Body of pancreas (tissue), 4 donors: ENCODE results near the gene ARFGEF2. TPM values are rescaled to one million over a fixed set of nuclear protein-coding genes. Genes with fewer than 3 reads are reported as not detected.
A peak's percentile ranks its signal among the peaks of the same experiment; 100 is the strongest.

ENCODE experiments used
- ATAC-seq: fragments of 150-250 bp; one replicate; pipeline ENCODE4 v1.9.1; 2016
- DNase-seq, 4 donors: peaks; one replicate each; pipeline ENCODE4 v3.0.0-alpha.2; 2019
- H3K27ac ChIP-seq, 4 donors: fragments of 200-600 bp; sonication (generic); 1 replicate in 3 of 4; 2 replicates in 1 of 4; pipeline versions ENCODE4 v1.5.1 to v1.6.1; 2016 to 2019; ENCODE audit warnings: mild to moderate bottlenecking in 1 of 4, mixed read lengths in 1 of 4, moderate library complexity in 1 of 4
- H3K27me3 ChIP-seq, 2 donors: fragments of 200-600 bp; sonication (generic); one replicate each; pipeline ENCODE4 v1.6.0; 2016; ENCODE audit warnings: mild to moderate bottlenecking in 1 of 2
- H3K36me3 ChIP-seq, 2 donors: fragments of 200-600 bp; sonication (generic); replicated peaks in 1 of 2; 2 replicates each; pipeline ENCODE4 v1.5.1; 2016; ENCODE audit warnings: low read depth in 2 of 2; ENCODE audit not compliant: insufficient read depth in 1 of 2
- H3K4me1 ChIP-seq: fragments of 200-600 bp; sonication (generic); one replicate; pipeline ENCODE4 v1.6.0; 2016
- H3K4me3 ChIP-seq, 2 donors: fragments of 200-600 bp; sonication (generic); 1 replicate in 1 of 2; 2 replicates in 1 of 2; pipeline ENCODE4 v1.5.1; 2016 to 2019
- H3K9me3 ChIP-seq, 3 donors: fragments of 200-600 bp; sonication (generic); 1 replicate in 2 of 3; 2 replicates in 1 of 3; pipeline ENCODE4 v1.5.1; 2016
- POLR2A ChIP-seq, 3 donors: fragments of 450-650 bp; IDR thresholded peaks; one replicate each; pipeline ENCODE4 v1.6.1; 2016; ENCODE audit warnings: antibody characterized with exemption in 3 of 3, mild to moderate bottlenecking in 2 of 3
- WGBS, 2 donors: methylation state at CpG; one replicate each; pipeline ENCODE4 v1.1.5; 2017; 5-methylcytosine and 5-hydroxymethylcytosine counted together
- intact Hi-C: fragments of 100-400 bp; cut with DNase I; formaldehyde crosslinking; loops from one replicate; pipeline ENCODE4 v1.15.1; 2023
- total RNA-seq, 2 donors: library from RNA; depleted of rRNA; stranded (reverse); fragments of >200 nt; gene quantifications; one replicate each; pipeline ENCODE4 v1.1.0, GENCODE V29; 2016
- TF ChIP-seq, protein P1 (sequence below), 7 experiments: fragments of 450-650 bp in 4 of 7; fragments of 200-600 bp in 3 of 7; sonication (generic) in 3 of 7; IDR thresholded peaks; one replicate each; pipeline ENCODE4 v1.5.1; 2016 to 2019; ENCODE audit warnings: antibody characterized with exemption in 7 of 7

The ARFGEF2 gene
- total RNA-seq, 2 donors from 2014 or later: 17.5 to 26.5 TPM

DNA sequence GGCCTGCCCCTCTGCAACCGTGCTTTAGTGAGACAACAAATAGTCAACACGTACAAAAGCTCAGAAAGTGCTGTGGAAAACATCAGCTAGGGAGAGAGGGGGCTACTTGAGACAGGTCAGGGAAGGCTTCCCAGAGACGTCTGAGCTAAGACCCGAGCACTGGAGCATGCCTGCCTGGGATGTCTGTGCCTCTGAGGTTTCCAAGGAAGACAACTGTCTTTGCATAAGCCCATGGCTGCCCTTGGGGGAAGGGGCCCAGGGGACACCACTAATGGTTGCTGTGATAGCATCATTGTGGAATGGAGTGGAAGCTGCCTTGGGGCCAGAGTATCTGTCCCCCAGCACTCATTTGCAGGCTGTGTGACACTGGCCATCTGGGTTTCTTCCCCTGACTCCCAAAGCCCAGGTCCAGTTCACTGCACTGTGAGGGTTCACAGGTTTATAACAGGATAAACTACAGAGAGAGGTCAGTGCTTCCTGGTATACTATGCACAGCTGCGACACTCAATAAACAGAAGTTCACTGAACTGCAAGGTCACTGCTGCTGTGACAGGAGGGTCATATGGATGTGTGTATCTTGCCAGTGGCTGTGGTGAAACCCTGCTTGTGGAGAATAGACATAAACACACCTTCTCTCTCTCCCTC, 1.5 kb upstream of the ARFGEF2 start:
- no peaks in the 10 kb centered on the region for H3K36me3 ChIP-seq
- WGBS, 2 donors: 70 to 88% methylated on average over 4 to 5 of the region's 5 CpGs
- peak in 1 of 4 donors; percentile 22 for DNase-seq
- no peak overlapping the region for H3K4me3 ChIP-seq
- intact Hi-C loops: no loop called here
- TF ChIP-seq POLR2A (IDR thresholded peaks at IDR 0.05): no peak
- TF ChIP-seq, protein P1, sequence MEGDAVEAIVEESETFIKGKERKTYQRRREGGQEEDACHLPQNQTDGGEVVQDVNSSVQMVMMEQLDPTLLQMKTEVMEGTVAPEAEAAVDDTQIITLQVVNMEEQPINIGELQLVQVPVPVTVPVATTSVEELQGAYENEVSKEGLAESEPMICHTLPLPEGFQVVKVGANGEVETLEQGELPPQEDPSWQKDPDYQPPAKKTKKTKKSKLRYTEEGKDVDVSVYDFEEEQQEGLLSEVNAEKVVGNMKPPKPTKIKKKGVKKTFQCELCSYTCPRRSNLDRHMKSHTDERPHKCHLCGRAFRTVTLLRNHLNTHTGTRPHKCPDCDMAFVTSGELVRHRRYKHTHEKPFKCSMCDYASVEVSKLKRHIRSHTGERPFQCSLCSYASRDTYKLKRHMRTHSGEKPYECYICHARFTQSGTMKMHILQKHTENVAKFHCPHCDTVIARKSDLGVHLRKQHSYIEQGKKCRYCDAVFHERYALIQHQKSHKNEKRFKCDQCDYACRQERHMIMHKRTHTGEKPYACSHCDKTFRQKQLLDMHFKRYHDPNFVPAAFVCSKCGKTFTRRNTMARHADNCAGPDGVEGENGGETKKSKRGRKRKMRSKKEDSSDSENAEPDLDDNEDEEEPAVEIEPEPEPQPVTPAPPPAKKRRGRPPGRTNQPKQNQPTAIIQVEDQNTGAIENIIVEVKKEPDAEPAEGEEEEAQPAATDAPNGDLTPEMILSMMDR (IDR thresholded peaks at IDR 0.05): no peak
- H3K27ac ChIP-seq: no peak overlapping the region
- no peaks in the 10 kb centered on the region for H3K27me3 ChIP-seq
- H3K9me3 ChIP-seq: no peaks in the 10 kb centered on the region
- no peak for ATAC-seq
- H3K4me1 ChIP-seq: peaks cover 35% of the 10 kb centered on the region

DNA sequence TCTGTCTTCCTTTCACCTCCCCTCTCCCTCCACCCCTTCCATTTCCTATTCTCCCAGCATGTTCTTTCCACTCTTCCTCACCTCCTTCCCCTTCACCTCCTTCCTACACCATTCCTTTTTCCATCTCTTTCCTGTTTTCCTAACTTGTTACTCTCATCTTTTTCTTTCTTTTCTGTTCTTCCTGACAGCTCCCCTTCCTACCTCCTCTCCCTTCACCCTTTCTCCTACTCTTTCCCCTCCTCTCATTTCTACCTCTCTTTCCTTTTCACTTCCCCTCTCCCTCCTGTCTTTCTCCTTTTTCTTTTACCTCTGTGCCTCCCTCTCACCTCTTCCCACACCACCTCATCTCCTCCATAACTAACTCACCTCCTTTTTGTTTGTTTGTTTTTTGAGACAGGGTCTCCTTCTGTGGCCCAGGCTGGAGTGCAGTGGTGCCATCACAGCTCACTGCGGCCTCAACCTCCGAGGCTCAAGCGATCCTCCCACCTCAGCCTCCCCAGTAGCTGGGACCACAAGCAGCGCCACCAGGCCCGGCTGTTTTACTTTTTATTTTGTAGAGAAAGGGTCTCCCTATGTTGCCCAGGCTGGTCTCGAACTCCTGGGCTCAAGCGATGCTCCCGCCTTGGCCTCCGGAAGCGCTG, 864 bp upstream of the ARFGEF2 start:
- Histone ChIP-seq H3K27me3 (no peaks in the 10 kb centered on the region), H3K27ac (peak overlapping the region in 3 of 4 donors; percentile 98 to 99 (median 98)), H3K36me3 (no peaks in the 10 kb centered on the region), H3K4me1 (peaks cover 40% of the 10 kb centered on the region), H3K4me3 (peak overlapping the region; percentile 56 to 88), H3K9me3 (no peaks in the 10 kb centered on the region)
- WGBS, 2 donors: 23 to 28% methylated on average over 10 of the region's 10 CpGs
- DNase-seq: peak in 1 of 4 donors; percentile 31
- TF ChIP-seq, protein P1 (IDR thresholded peaks at IDR 0.05): no peak
- no peak for TF ChIP-seq POLR2A (IDR thresholded peaks at IDR 0.05)
- no peak for ATAC-seq
- intact Hi-C loops: no loop called here

DNA sequence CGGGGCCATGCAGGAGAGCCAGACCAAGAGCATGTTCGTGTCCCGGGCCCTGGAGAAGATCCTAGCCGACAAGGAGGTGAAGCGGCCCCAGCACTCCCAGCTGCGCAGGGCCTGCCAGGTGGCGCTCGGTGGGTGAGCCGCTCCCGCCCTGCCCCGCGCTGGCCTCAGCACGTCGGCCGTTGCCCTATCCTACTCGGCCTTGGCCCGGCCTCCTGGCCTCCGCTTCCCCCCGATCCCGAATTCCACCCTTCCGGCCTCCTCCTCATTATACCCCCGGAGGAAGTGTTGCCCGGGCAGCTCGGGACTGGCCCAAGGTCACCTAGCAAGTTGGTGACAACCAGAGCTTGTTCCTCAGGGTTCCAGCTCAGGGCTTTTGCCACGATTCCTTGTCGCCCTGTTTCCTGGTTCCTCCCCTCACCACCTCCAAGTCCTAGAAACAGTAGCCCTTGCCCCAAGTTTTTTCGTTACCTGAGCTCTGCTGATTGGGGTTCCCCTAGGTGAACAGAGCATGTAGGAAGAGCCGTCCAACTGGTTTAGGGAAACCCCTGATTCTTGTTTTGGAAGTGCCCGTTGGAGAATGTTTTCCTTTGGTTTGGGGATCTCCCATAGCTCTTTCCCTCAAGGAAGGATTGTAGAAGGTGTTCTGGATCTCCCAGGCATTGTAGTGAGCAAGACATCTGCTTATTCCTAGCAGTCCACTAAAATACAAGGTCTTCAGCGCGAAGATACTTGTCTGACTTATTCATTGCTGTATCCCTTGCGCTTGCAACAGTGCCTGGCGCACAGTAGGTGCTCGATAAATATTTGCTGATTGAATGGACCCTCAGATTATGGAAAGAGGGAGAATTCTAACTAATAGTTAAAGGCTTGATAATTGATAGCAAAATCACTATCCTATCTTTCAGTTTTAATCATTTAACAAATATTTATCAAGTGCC, 641 bp downstream of the ARFGEF2 start:
- peak; percentile 70 for ATAC-seq
- intact Hi-C loops: no loop called here
- 5 to 6% methylated on average over 17 to 34 of the region's 34 CpGs for WGBS, 2 donors
- Histone ChIP-seq H3K9me3 (no peaks in the 10 kb centered on the region), H3K36me3 (no peaks in the 10 kb centered on the region), H3K27me3 (no peaks in the 10 kb centered on the region), H3K4me1 (peaks cover 52% of the 10 kb centered on the region), H3K27ac (peak overlapping the region; percentile 98 to 99 (median 98)), H3K4me3 (peak overlapping the region; percentile 83 to 88)
- no peak for TF ChIP-seq POLR2A (IDR thresholded peaks at IDR 0.05)
- TF ChIP-seq, protein P1 (IDR thresholded peaks at IDR 0.05): no peak
- DNase-seq: peak; percentile 58 to 70 (median 66)

DNA sequence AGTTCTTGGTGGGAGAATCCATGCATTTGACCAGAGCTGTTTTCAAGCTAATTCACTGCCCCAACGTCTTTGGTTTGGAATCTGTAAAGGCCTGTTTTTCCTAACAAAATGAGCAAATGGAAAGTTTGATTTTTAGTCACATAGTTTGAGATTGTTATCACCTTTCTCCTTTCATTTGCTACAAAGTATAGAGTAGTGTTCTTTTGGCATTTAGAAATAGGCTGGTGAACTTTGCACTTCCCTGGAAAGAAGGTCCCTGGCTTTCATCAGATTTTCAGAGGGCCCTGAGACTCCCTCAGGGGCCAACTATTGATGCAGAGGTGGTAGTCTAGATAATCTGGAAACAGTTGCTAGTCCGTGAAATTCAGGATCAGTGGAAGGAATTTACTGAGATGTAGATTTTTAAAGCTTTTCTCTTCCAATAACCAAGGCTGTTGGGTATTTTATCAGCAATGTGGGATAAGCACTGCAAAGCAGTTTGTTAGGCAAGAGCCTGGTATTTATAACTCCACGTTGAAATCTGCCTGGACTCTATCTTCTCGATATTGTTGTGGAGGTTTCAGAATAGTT, 1.7 kb downstream of the ARFGEF2 start:
- Histone ChIP-seq H3K36me3 (no peaks in the 10 kb centered on the region), H3K27me3 (no peaks in the 10 kb centered on the region), H3K9me3 (no peaks in the 10 kb centered on the region), H3K4me3 (no peak overlapping the region), H3K27ac (peak overlapping the region; percentile 98 to 99 (median 98)), H3K4me1 (peaks cover 52% of the 10 kb centered on the region)
- DNase-seq (no peak), ATAC-seq (no peak)
- intact Hi-C loops: no loop called here
- 16 to 18% methylated on average over 4 of the region's 4 CpGs for WGBS, 2 donors
- TF ChIP-seq POLR2A (IDR thresholded peaks at IDR 0.05): no peak
- TF ChIP-seq, protein P1 (IDR thresholded peaks at IDR 0.05): no peak
